ENCODE measurements around the gene PRKCB.
A peak's percentile ranks its signal among the peaks of the same experiment; 100 is the strongest.

Gene PRKCB

DNA sequence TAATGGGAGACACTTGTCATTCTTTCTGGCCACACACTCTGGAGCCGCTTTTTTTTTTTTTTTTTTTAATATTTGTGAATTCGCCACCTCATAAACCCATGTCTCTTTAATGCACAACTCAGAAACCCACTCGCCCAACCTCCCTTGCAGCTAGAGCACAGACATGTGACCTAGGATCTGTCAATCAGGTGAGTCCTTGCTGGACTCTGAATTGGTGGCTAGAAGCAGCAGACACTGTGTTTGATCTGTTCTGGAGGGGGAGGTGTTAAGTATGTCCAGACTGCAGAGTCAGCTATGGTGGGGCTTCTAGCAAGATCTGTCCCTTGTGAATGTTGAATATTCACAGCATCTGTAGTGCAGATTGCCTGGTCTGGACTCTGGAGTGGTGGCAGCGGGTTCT lies 112.1 kb downstream of the PRKCB start:
- DNase-seq, result no peak

DNA sequence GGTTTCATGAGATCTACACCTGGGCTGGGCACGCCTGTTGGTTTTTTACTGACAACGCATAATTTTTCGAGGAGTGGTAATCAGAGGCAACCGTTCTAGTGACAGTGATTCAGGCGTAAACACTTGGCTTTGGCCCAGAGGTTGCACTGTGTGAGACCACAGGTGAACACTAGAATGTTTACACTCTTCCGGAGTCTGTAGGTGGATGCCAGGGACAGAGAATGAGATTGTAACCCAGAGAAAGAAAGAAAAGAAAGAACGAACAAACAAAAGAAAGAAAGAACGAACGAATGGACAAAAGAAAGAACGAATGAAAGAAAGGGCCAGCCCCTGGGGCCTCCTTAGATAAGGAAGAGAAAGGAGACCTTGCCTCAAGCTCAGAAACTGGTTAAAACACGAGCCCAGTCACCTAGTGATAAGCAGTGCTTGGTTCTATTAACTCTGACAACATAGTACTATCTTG lies 113.2 kb downstream of the PRKCB start:
- no peak for DNase-seq

- DNase-seq, result no peak
Observed at GRCh38 chr16:23949630-23950290, 114.0 kb downstream of the PRKCB start.

GRCh38 chr16:23950291-23950894 lies 114.6 kb downstream of the PRKCB start:
- no peak for DNase-seq

- DNase-seq, result no peak
Observed at GRCh38 chr16:23950898-23951297, 115.1 kb downstream of the PRKCB start.

- peak; percentile 47 for DNase-seq
Observed at GRCh38 chr16:23952128-23952970, 116.6 kb downstream of the PRKCB start.

DNA sequence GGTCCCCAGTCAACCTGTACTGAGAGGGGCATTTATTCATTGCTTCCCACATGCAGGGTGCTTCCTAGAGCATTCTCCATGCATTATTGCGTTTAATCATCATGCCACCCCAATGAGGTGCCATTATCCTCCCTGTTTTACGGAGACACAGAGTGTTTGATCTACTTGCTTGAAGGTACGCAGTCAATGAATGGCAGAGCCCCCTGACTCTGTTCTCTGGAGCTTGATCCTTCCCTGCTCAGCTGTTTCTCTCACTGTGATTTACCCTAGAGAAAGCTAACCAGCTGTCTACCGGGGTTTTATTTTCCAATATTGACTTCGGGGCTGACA lies 117.2 kb downstream of the PRKCB start:
- no peak for DNase-seq

DNA sequence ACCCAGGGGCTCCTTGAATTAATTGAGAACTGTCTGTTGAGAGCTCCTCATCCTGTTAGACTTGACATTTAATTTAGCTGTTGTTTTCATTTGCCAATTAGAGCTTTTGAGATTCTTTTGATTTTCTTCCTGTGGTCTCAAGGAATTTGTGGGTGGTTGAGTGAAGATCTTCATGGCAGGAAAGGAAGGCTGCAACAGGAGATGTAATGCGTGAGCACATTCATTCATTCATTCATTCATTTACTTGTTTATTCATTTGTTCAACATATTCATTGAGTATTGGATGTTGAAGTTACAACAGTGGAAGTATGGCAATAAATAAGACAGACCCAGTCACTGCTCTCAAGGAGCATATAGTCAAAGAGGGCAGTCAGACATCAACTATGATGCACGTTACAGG lies 117.7 kb downstream of the PRKCB start:
- no peak for DNase-seq

DNA sequence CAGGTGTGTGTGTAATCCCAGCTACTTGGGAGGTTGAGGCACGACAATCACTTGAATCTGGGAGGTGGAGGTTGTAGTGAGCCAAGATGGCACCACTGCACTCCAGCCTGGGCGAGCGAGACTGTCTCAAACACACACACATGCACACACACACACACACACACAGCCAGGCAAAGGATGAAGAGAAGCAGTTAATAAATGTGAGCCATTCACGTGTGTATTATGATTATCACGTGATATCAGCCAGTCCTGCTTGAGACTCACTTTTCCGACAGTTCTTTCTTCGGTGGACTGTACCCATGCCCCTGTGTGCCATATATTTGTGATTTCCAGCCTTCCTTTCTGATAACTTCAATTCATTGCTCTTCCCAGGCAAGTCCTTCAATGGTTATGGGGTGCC lies 119.3 kb downstream of the PRKCB start:
- no peak for DNase-seq

DNA sequence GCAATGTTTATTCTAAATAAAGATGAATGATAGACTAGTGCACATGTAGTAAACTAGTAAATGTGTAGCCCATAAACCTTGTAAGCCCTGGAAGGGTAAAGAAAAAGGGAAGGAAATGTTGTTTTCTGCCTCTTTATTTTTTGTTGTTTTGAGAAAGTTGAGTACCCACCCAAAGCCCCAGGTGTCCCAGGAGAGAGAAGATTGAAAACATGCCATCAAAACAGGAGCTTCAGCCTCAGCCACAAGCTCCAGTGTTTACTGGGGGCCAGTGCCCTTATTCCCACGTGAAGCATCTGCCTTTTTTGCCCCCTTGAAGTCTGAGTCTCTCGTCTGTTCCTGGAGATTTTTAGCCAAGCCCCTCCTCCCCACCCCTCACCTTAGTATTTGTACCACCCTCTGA lies 121.5 kb downstream of the PRKCB start:
- DNase-seq, result no peak

- peak; percentile 42 for DNase-seq
Observed at GRCh38 chr16:23959072-23959751, 123.4 kb downstream of the PRKCB start.

GRCh38 chr16:23959752-23960072 lies 123.9 kb downstream of the PRKCB start:
- DNase-seq, result no peak

GRCh38 chr16:23960081-23960885 lies 124.5 kb downstream of the PRKCB start:
- DNase-seq, result no peak

GRCh38 chr16:23962001-23962400 lies 126.2 kb downstream of the PRKCB start:
- DNase-seq, result no peak

- no peak for DNase-seq
Observed at GRCh38 chr16:23964136-23964535, 128.4 kb downstream of the PRKCB start.

- DNase-seq, result no peak
Observed at GRCh38 chr16:23965137-23965733, 129.5 kb downstream of the PRKCB start.

DNA sequence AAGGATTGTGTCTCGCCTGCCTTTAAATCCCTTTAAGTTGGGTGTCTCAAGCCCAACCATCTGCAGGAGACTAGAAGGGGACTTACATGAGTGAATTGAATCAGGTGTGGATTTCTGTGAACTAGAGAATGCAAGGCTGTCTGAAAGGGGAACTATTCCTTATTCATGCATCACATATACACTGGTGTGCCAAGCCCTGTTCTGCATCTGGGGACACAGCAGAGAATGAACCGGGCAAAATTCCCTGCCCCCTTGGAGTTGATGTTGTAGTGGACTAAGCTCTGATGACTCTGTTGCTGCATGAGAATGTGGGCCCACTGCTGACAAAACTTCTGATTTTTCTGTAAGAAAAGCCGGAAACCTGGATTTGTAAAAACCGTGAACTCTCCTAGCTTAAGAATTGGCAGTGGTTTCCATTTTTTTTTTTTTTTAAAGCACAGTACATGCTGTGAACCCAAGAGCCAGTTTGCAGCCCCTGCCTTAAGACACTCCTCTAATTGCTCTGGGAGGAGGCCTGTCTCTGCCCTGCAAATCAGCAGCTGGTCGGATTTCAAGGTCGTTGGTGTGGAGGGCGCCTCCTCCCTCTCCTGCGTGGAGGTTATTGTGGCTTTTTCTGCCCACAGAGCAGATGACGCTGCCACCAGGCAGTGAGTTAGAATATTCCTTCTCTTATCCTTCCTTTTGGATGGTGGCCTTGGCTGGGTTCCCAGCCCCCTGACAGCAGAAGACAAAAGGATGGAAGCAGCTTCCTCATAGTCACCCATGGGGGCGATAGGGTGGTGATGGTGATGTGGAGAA lies 131.0 kb downstream of the PRKCB start:
- peak; percentile 49 for DNase-seq

GRCh38 chr16:23967775-23968174 lies 132.0 kb downstream of the PRKCB start:
- DNase-seq, result no peak

- DNase-seq, result no peak
Observed at GRCh38 chr16:23968176-23968575, 132.4 kb downstream of the PRKCB start.

- DNase-seq, result no peak
Observed at GRCh38 chr16:23969468-23970297, 133.9 kb downstream of the PRKCB start.

GRCh38 chr16:23974223-23974622 lies 138.4 kb downstream of the PRKCB start:
- DNase-seq, result no peak

Measured in NCI-H2227 treated with DMSO at 0.1 percent for 48 hours (cell line).